Urinary bladder (tissue), 4 donors: ENCODE measurements around the gene HSD17B3. TPM values are rescaled to one million over a fixed set of nuclear protein-coding genes. Genes with fewer than 3 reads are reported as not detected.

Experiments
- DNase-seq: peaks from one replicate; pipeline ENCODE4 v3.0.0-alpha.2; 2015; ENCODE audit errors: extremely low spot score
- H3K27ac ChIP-seq: one replicate; pipeline ENCODE4 v1.5.1; 2013; ENCODE audit warnings: low read depth, mild to moderate bottlenecking, moderate library complexity
- H3K36me3 ChIP-seq: one replicate; pipeline ENCODE4 v1.6.1; 2013; ENCODE audit warnings: mild to moderate bottlenecking, moderate library complexity; ENCODE audit not compliant: insufficient read depth
- H3K4me1 ChIP-seq: one replicate; pipeline ENCODE4 v1.6.1; 2013; ENCODE audit warnings: mild to moderate bottlenecking, moderate library complexity; ENCODE audit not compliant: insufficient read depth
- H3K4me3 ChIP-seq: one replicate; pipeline ENCODE4 v1.5.1; 2013; ENCODE audit warnings: low read depth, low read length
- WGBS: extraction: QIAGEN DNeasy Blood & Tissue Kit; methylation state at CpG from one replicate; pipeline ENCODE4 v1.1.7; 2013; 5-methylcytosine and 5-hydroxymethylcytosine counted together
- polyA plus RNA-seq: library from polyadenylated mRNA; stranded (reverse); fragments of 200-250 nt; gene quantifications from one replicate; pipeline ENCODE4 v1.2.3, GENCODE V29; 2013
- small RNA-seq: library from RNA; depleted of rRNA; stranded (forward); fragments of <200 nt; gene quantifications from one replicate; pipeline ENCODE3, GENCODE V24; 2014
- total RNA-seq: library from RNA; depleted of rRNA; stranded (reverse); fragments of >200 nt; gene quantifications from one replicate; pipeline ENCODE4 v1.2.3, GENCODE V29; 2014
- donor health status: healthy with polysubstance abuse.
- donor health status: healthy.

HSD17B3 gene
- total and polyA plus RNA-seq, 2 donors: 0.60 TPM; not detected in 1

DNA sequence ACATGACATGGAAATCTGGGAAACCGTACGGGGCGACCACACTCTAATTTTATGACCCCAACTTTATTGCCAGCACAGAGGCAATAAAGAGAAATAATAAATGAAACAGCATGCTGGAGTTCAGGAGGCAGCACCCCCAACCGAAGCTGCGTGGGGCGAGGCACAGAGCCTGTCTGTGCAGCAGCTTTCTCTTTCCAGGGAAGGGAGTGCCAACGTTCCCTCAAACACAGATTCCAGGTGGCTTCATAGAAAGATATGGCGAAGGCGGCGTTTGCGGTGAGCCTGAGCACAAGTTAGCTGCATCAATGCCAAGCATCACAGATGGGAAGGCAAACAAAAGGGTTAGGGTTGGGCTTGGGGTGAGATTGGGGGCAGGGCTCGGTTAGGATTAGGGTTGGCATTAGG lies 114.8 kb downstream of the HSD17B3 start:
- Histone ChIP-seq H3K36me3 (no peaks in the 10 kb centered on the region), H3K4me3 (no peak overlapping the region), H3K4me1 (no peaks in the 10 kb centered on the region), H3K27ac (no peak overlapping the region)
- no peak for DNase-seq
- WGBS: 53% methylated on average over 12 of the region's 12 CpGs

DNA sequence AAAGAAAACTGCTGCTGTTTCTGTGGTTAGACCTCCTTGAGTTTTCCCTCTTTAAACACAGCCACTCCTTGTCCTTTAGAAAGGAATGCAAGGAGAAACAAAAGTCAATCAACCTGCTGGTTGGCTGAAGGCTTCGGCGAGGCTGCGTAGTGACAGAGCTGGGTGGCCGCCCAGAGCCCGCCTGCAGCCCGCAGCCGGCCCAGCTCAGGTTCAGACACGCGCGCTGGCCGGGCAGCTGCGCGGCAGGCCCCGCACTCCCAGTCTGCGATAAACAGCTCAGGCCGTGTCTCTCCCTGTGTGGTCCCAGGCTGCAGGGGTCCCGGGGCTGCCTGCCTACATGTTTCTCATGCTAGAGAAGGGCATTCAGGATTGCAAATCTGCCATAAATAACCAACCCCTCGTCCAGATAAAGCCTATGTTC lies 115.4 kb downstream of the HSD17B3 start:
- Histone ChIP-seq H3K36me3 (no peaks in the 10 kb centered on the region), H3K27ac (no peak overlapping the region), H3K4me1 (no peaks in the 10 kb centered on the region), H3K4me3 (no peak overlapping the region)
- 9% methylated on average over 18 of the region's 18 CpGs for WGBS
- no peak for DNase-seq

DNA sequence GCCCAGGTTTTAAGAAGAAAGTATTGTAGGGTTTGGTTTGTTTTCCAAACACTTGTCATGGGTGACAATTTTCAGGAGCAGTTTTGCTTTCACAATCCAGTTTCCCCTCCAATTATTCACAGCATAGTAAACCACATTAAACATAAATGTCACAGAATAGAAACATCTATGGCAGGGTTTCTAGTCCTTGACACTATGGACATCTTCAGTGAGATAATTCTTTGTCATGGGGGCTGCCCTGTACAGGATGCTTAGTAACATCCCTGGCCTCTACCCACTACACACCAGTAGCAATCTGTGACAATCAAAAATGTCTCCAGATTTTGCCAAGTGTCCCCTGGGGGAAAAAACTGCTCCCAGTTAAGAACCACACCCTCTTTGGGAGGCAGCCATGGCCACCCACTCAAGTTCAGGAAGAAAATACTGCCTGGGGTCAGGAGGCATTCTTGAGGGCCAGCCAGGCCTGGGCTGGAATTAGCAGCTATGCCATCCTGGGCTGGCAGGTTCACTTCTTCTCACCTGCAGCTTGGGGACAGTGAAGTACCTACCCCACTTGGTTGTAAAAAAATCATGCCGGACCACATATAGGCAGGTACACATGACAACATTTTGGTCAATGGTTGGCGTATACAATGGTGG lies 116.3 kb downstream of the HSD17B3 start:
- no peak overlapping the region for H3K4me3 ChIP-seq
- no peaks in the 10 kb centered on the region for H3K36me3 ChIP-seq
- 96% methylated on average over 2 of the region's 2 CpGs for WGBS
- no peaks in the 10 kb centered on the region for H3K4me1 ChIP-seq
- no peak overlapping the region for H3K27ac ChIP-seq
- no peak for DNase-seq

Small RNA genes within 50 kb of the gene (small RNA-seq; reads per million reads assigned to genes)
- gene RNU6-1160P: not detected

Other genes starting within 250 kb of the HSD17B3 start
- 22.6 TPM for gene SLC35D2, start 81.5 kb upstream of the HSD17B3 start, total RNA-seq
- gene SLC35D2, start 81.5 kb upstream of the HSD17B3 start, polyA plus RNA-seq: 19.8 TPM
- gene ZNF367, start 116.2 kb upstream of the HSD17B3 start, total RNA-seq: 22.0 TPM
- gene ZNF367, start 116.2 kb upstream of the HSD17B3 start, polyA plus RNA-seq: 1.7 TPM
- gene HABP4, start 148.0 kb upstream of the HSD17B3 start, total RNA-seq: 6.6 TPM
- 17.8 TPM for gene HABP4, start 148.0 kb upstream of the HSD17B3 start, polyA plus RNA-seq